Amniotic stem cell (primary cell): ENCODE measurements around the gene SIRT1.
"Not testable (repeated sequence)": the region's sequence is repeated elsewhere in the genome, so short reads cannot be mapped to it uniquely, and the experiment has no call there.

ENCODE experiments used
- DNase-seq: peaks from one replicate; lab custom pipeline; 2025; lab: John Stamatoyannopoulos, UW

The SIRT1 gene

GRCh38 chr10:67877421-67877820 lies 7.0 kb upstream of the SIRT1 start:
- not testable (repeated sequence) for DNase-seq

GRCh38 chr10:67878133-67878532 lies 6.3 kb upstream of the SIRT1 start:
- no peak for DNase-seq

GRCh38 chr10:67883710-67884312 lies 645 bp upstream of the SIRT1 start:
- no peak for DNase-seq

GRCh38 chr10:67884842-67885670 lies 600 bp downstream of the SIRT1 start:
- DNase-seq, result peak; percentile 27

GRCh38 chr10:67893637-67894036 lies 9.2 kb downstream of the SIRT1 start:
- DNase-seq, result no peak

- no peak for DNase-seq
Measured at GRCh38 chr10:67903581-67903980, 19.1 kb downstream of the SIRT1 start.

- DNase-seq, result no peak
Measured at GRCh38 chr10:67912331-67912946, 28.0 kb downstream of the SIRT1 start.

- DNase-seq, result no peak
Measured at GRCh38 chr10:67914777-67915340, 30.4 kb downstream of the SIRT1 start.

- no peak for DNase-seq
Measured at GRCh38 chr10:67917169-67917568, 32.7 kb downstream of the SIRT1 start.

- DNase-seq, result no peak
Measured at GRCh38 chr10:67917679-67918078, 33.2 kb downstream of the SIRT1 start.

- DNase-seq, result no peak
Measured at GRCh38 chr10:67921065-67921464, 36.6 kb downstream of the SIRT1 start.

GRCh38 chr10:67923551-67923950 lies 39.1 kb downstream of the SIRT1 start:
- DNase-seq, result no peak

GRCh38 chr10:67924136-67924535 lies 39.7 kb downstream of the SIRT1 start:
- DNase-seq, result no peak

GRCh38 chr10:67925449-67926005 lies 41.1 kb downstream of the SIRT1 start:
- DNase-seq, result no peak

GRCh38 chr10:67926951-67927350 lies 42.5 kb downstream of the SIRT1 start:
- no peak for DNase-seq

- no peak for DNase-seq
Measured at GRCh38 chr10:67933199-67933598, 48.7 kb downstream of the SIRT1 start.

- no peak for DNase-seq
Measured at GRCh38 chr10:67934336-67934735, 49.9 kb downstream of the SIRT1 start.

- DNase-seq, result no peak
Measured at GRCh38 chr10:67935223-67935622, 50.8 kb downstream of the SIRT1 start.

GRCh38 chr10:67936416-67936815 lies 52.0 kb downstream of the SIRT1 start:
- DNase-seq, result no peak

GRCh38 chr10:67943917-67944316 lies 59.5 kb downstream of the SIRT1 start:
- no peak for DNase-seq

GRCh38 chr10:67955614-67956013 lies 71.2 kb downstream of the SIRT1 start:
- DNase-seq, result no peak

GRCh38 chr10:67959839-67960476 lies 75.5 kb downstream of the SIRT1 start:
- no peak for DNase-seq
